Measurements from ENCODE around the gene MACROD2. TPM values are rescaled to one million over a fixed set of nuclear protein-coding genes. Genes with fewer than 3 reads are reported as not detected.

Gene MACROD2
- total RNA-seq, 2 donors from 2014 or later: 8.0 to 19.4 TPM

DNA sequence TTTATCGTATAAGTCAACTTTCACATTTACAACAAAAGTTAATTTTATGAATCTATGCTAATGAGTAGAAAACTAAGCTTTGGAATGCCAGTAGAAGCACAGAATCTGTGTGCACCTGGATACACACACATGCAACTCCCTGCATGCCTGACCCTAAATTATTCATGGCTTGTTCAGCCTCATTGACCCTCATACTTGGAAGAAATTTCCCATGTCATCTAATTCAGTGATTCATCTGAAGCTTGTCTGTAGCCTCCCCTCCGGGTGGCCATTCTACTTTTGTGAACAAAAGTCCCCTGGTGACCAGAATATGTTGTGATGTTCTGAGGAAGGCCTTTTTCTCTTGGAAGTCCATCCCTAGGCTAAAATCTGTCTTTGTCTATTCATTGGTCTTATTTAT is 1499.5 kb downstream of the MACROD2 start:
- Histone ChIP-seq H3K9me3 (no peaks in the 10 kb centered on the region), H3K4me3 (no peak overlapping the region), H3K27me3 (replicated peaks; ENCODE audit: insufficient read depth) (no peaks in the 10 kb centered on the region), H3K36me3 (no peaks in the 10 kb centered on the region), H3K4me1 (replicated peaks) (no peaks in the 10 kb centered on the region), H3K27ac (no peak overlapping the region)
- TF ChIP-seq, protein P1, sequence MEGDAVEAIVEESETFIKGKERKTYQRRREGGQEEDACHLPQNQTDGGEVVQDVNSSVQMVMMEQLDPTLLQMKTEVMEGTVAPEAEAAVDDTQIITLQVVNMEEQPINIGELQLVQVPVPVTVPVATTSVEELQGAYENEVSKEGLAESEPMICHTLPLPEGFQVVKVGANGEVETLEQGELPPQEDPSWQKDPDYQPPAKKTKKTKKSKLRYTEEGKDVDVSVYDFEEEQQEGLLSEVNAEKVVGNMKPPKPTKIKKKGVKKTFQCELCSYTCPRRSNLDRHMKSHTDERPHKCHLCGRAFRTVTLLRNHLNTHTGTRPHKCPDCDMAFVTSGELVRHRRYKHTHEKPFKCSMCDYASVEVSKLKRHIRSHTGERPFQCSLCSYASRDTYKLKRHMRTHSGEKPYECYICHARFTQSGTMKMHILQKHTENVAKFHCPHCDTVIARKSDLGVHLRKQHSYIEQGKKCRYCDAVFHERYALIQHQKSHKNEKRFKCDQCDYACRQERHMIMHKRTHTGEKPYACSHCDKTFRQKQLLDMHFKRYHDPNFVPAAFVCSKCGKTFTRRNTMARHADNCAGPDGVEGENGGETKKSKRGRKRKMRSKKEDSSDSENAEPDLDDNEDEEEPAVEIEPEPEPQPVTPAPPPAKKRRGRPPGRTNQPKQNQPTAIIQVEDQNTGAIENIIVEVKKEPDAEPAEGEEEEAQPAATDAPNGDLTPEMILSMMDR (IDR thresholded peaks at IDR 0.05): no peak
- TF ChIP-seq POLR2AphosphoS5 (IDR thresholded peaks at IDR 0.05): no peak
- TF ChIP-seq POLR2A (IDR thresholded peaks at IDR 0.05): no peak
- DNase-seq (ENCODE audit: low spot score): no peak
- WGBS: 99% methylated on average over 2 of the region's 2 CpGs
- intact Hi-C loops (cut with DNase I): no loop called here

- H3K4me3 ChIP-seq: no peak overlapping the region
- no peaks in the 10 kb centered on the region for H3K4me1 ChIP-seq (replicated peaks)
- no peak for DNase-seq (ENCODE audit: low spot score)
- H3K27ac ChIP-seq: no peak overlapping the region
- no peaks in the 10 kb centered on the region for H3K36me3 ChIP-seq
- intact Hi-C loops (cut with DNase I): no loop called here
- H3K9me3 ChIP-seq: no peaks in the 10 kb centered on the region
- H3K27me3 ChIP-seq (replicated peaks; ENCODE audit: insufficient read depth): no peaks in the 10 kb centered on the region
- TF ChIP-seq POLR2A (IDR thresholded peaks at IDR 0.05) (no peak), POLR2AphosphoS5 (IDR thresholded peaks at IDR 0.05) (no peak)
- TF ChIP-seq, protein P1 (IDR thresholded peaks at IDR 0.05): no peak
- WGBS: 67% methylated on average over 3 of the region's 3 CpGs
These were observed 1501.3 kb downstream of the MACROD2 start for GRCh38 chr20:15496501-15497039.

GRCh38 chr20:15498926-15499325 is 1503.6 kb downstream of the MACROD2 start:
- H3K27me3 ChIP-seq (replicated peaks; ENCODE audit: insufficient read depth): no peaks in the 10 kb centered on the region
- H3K9me3 ChIP-seq: no peaks in the 10 kb centered on the region
- intact Hi-C loops (cut with DNase I): no loop called here
- H3K36me3 ChIP-seq: no peaks in the 10 kb centered on the region
- DNase-seq (ENCODE audit: low spot score): no peak
- no peak for TF ChIP-seq POLR2AphosphoS5 (IDR thresholded peaks at IDR 0.05)
- TF ChIP-seq POLR2A (IDR thresholded peaks at IDR 0.05): no peak
- TF ChIP-seq, protein P1 (IDR thresholded peaks at IDR 0.05): no peak
- no peaks in the 10 kb centered on the region for H3K4me1 ChIP-seq (replicated peaks)
- 96% methylated on average over 2 of the region's 2 CpGs for WGBS
- H3K4me3 ChIP-seq: no peak overlapping the region
- no peak overlapping the region for H3K27ac ChIP-seq

DNA sequence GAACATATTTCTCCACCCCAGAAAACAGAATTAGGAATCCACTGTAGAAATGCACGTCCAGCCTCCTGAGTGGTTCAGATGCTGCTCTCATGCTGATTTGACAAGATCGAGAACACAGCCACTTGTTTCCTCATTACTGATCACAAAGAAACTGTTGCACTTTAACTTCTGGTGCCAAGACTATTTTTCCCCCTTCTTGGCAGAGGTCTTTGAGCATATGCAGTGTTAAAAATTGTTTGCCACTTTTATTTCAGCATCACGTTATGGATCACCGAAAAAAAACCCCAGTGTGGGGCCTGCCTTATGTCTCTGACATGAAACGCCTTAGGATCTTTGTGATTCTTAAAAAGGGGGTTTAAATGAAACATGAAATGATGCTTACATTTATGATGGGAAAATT is 1511.0 kb downstream of the MACROD2 start:
- no peak overlapping the region for H3K27ac ChIP-seq
- H3K9me3 ChIP-seq: no peaks in the 10 kb centered on the region
- no peak for DNase-seq (ENCODE audit: low spot score)
- H3K36me3 ChIP-seq: no peaks in the 10 kb centered on the region
- H3K4me1 ChIP-seq (replicated peaks): no peaks in the 10 kb centered on the region
- TF ChIP-seq, protein P1 (IDR thresholded peaks at IDR 0.05): no peak
- TF ChIP-seq POLR2AphosphoS5 (IDR thresholded peaks at IDR 0.05) (no peak), POLR2A (IDR thresholded peaks at IDR 0.05) (no peak)
- no peak overlapping the region for H3K4me3 ChIP-seq
- WGBS: 86% methylated on average over 5 of the region's 5 CpGs
- intact Hi-C loops (cut with DNase I): no loop called here
- H3K27me3 ChIP-seq (replicated peaks; ENCODE audit: insufficient read depth): peaks cover 2% of the 10 kb centered on the region

DNA sequence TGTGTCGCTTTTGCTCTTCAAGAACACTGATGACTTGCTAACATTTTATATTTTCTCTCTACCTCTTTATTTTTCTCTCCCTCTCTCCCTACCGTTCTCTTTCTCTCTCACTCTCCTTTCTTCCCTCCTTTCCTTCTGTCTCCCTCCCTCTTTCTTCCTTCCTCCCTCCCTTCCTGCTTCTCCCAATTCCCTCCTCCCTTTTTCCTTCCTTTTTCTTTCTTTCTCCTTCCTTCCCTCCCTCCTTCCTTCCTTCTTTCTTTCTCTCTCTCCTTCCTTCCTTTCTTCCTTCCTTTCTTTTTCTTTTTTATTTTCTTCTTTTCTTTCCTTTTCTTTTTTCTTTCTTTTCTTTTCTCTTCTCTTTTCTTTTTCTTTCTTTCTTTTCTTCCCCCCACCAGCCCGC is 1511.8 kb downstream of the MACROD2 start:
- H3K9me3 ChIP-seq: no peaks in the 10 kb centered on the region
- no peak for DNase-seq (ENCODE audit: low spot score)
- H3K27me3 ChIP-seq (replicated peaks; ENCODE audit: insufficient read depth): peaks cover 2% of the 10 kb centered on the region
- H3K4me1 ChIP-seq (replicated peaks): no peaks in the 10 kb centered on the region
- H3K4me3 ChIP-seq: no peak overlapping the region
- H3K27ac ChIP-seq: no peak overlapping the region
- intact Hi-C loops (cut with DNase I): no loop called here
- H3K36me3 ChIP-seq: no peaks in the 10 kb centered on the region
- over 99% methylated on average over 3 of the region's 3 CpGs for WGBS
- no peak for TF ChIP-seq POLR2AphosphoS5 (IDR thresholded peaks at IDR 0.05)
- TF ChIP-seq, protein P1 (IDR thresholded peaks at IDR 0.05): no peak
- no peak for TF ChIP-seq POLR2A (IDR thresholded peaks at IDR 0.05)
